GM12872 (cell line): Measurements from ENCODE around the gene CELA3A.

Experiments used
- TF ChIP-seq, protein P1 (sequence below): IDR thresholded peaks from 3 replicates; pipeline ENCODE4 v1.5.1; 2011; ENCODE audit warnings: low read depth, mild to moderate bottlenecking, low read length, moderate library complexity; ENCODE audit not compliant: insufficient read depth

CELA3A gene

DNA sequence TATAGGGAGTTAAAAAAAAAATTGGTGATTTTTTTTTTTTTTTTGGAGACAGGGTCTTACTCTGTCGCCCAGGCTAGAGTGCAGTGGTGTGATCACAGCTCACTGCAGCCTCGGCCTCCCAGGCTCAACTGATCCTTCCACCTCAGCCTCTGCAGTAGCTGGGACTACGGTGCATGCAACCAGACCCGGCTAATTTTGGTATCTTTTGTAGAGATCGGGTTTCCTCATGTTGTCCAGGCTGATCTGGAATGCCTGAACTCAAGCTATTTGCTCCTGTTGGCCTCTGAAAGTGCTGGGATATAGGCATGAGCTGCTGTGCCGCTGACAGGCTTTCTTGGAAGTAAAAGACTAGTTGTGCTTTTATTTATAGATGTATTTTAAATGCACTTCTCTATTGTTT lies 54.0 kb downstream of the CELA3A start:
- TF ChIP-seq, protein P1, sequence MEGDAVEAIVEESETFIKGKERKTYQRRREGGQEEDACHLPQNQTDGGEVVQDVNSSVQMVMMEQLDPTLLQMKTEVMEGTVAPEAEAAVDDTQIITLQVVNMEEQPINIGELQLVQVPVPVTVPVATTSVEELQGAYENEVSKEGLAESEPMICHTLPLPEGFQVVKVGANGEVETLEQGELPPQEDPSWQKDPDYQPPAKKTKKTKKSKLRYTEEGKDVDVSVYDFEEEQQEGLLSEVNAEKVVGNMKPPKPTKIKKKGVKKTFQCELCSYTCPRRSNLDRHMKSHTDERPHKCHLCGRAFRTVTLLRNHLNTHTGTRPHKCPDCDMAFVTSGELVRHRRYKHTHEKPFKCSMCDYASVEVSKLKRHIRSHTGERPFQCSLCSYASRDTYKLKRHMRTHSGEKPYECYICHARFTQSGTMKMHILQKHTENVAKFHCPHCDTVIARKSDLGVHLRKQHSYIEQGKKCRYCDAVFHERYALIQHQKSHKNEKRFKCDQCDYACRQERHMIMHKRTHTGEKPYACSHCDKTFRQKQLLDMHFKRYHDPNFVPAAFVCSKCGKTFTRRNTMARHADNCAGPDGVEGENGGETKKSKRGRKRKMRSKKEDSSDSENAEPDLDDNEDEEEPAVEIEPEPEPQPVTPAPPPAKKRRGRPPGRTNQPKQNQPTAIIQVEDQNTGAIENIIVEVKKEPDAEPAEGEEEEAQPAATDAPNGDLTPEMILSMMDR, result no peak

- TF ChIP-seq, protein P1, result no peak
These were observed 54.6 kb downstream of the CELA3A start for GRCh38 chr1:22056043-22056442.

DNA sequence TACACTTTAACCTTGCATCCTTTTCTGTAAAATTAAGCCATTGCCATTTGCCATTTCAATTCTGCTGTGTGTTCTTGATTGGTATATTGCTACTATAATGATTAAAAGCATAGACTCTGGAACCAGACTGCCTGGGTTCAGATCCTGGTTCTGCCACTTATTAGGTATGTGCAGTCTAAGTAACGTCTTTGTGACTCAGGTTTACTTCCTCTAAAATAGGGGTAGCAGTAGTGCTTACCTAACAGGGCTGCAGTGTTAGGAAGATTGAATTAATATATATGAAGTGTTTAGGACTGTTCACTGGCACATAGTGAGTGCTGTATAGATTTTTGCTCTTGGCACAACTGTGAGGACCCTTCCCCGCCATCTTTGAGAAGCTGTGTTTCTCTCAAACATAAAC lies 55.5 kb downstream of the CELA3A start:
- TF ChIP-seq, protein P1, result no peak

- TF ChIP-seq, protein P1, result no peak
These were observed 56.4 kb downstream of the CELA3A start for GRCh38 chr1:22057861-22058260.
